MCF 10A (cell line): ENCODE results near the gene VPS45. TPM values are rescaled to one million over a fixed set of nuclear protein-coding genes. Genes with fewer than 3 reads are reported as not detected.
"Not testable (repeated sequence)": the region's sequence is repeated elsewhere in the genome, so short reads cannot be mapped to it uniquely, and the experiment has no call there.

Source experiments
- BruUV-seq: library from RNA; stranded (reverse); fragments of 400-500 nt; replicated peaks from 2 replicates; lab custom pipeline; 2021; lab: Mats Ljungman, UMichigan
- CTCF ChIA-PET: fragments of 300-600 bp; sonication (Branson Sonifier 250); formaldehyde crosslinking; extraction: SDS; loops from one replicate; lab custom pipeline; 2021; ENCODE audit warnings: antibody characterized with exemption, inconsistent platforms; lab: Yijun Ruan, JAX
- POLR2A ChIA-PET: fragments of 300-600, 350-650 bp; sonication (Branson Sonifier 250); formaldehyde crosslinking; extraction: SDS; loops from one replicate; lab custom pipeline; 2020; ENCODE audit warnings: antibody characterized with exemption, inconsistent platforms; lab: Yijun Ruan, JAX
- DNase-seq: peaks from one replicate; pipeline ENCODE4 v3.0.0-alpha.2; 2018; ENCODE audit not compliant: unreplicated experiment
- H3K27ac Mint-ChIP-seq: one replicate; pipeline ENCODE4 v1.8.0; 2022; ENCODE audit warnings: mild to moderate bottlenecking, low read depth, mixed read lengths; ENCODE audit not compliant: unreplicated experiment
- H3K27me3 Mint-ChIP-seq: one replicate; pipeline ENCODE4 v1.8.0; 2022; ENCODE audit warnings: mixed read lengths; ENCODE audit not compliant: insufficient read depth, unreplicated experiment
- H3K36me3 Mint-ChIP-seq: one replicate; pipeline ENCODE4 v1.8.0; 2022; ENCODE audit warnings: mild to moderate bottlenecking, moderate library complexity, mixed read lengths; ENCODE audit not compliant: insufficient read depth, unreplicated experiment
- H3K4me1 Mint-ChIP-seq: one replicate; pipeline ENCODE4 v1.8.0; 2022; ENCODE audit warnings: mixed read lengths; ENCODE audit not compliant: insufficient read depth, unreplicated experiment
- H3K4me3 Mint-ChIP-seq: one replicate; pipeline ENCODE4 v1.8.0; 2022; ENCODE audit warnings: mild to moderate bottlenecking, moderate library complexity, mixed read lengths; ENCODE audit not compliant: unreplicated experiment
- H3K9me3 Mint-ChIP-seq: one replicate; pipeline ENCODE4 v1.8.0; 2022; ENCODE audit warnings: mixed read lengths; ENCODE audit not compliant: unreplicated experiment
- CTCF ChIP-seq: fragments of 200-600 bp; IDR thresholded peaks from one replicate; pipeline ENCODE4 v1.8.0; 2022; ENCODE audit warnings: antibody characterized with exemption, mild to moderate bottlenecking; ENCODE audit not compliant: unreplicated experiment
- intact Hi-C: fragments of 100-400 bp; cut with micrococcal nuclease; formaldehyde crosslinking; loops from 2 replicates; pipeline ENCODE4 v1.14.1; 2022
- total RNA-seq: library from RNA; stranded (reverse); gene quantifications from 2 replicates; pipeline ENCODE4 v1.2.3, GENCODE V29; 2022

Gene VPS45
- total RNA-seq, 1 experiment from 2014 or later, result 35.1 TPM

GRCh38 chr1:150053926-150054325 is 13.7 kb upstream of the VPS45 start:
- intact Hi-C loops, result no loop called here
- POLR2A ChIA-PET, result interaction anchor here (1.1 to 6.3 kb wide), 5 partner anchors 11 to 166 kb away, joined by 3 to 34 read pairs (median 9); partner anchors contain the start of genes OTUD7B and VPS45
- no TSS peak for BruUV-seq
- CTCF ChIA-PET, result interaction anchor here (0.5 to 9.4 kb wide), 7 partner anchors 10 to 304 kb away, joined by 3 to 103 read pairs (median 3); no protein-coding TSS in a partner anchor
- no peaks in the 10 kb centered on the region for H3K36me3 Mint-ChIP-seq
- H3K4me1 Mint-ChIP-seq, result peaks cover 7% of the 10 kb centered on the region
- DNase-seq, result no peak
- no peak overlapping the region for H3K27ac Mint-ChIP-seq
- no peaks in the 10 kb centered on the region for H3K9me3 Mint-ChIP-seq
- H3K27me3 Mint-ChIP-seq, result no peaks in the 10 kb centered on the region
- no peak for TF ChIP-seq CTCF
- no peak overlapping the region for H3K4me3 Mint-ChIP-seq

GRCh38 chr1:150055507-150055906 is 12.1 kb upstream of the VPS45 start:
- intact Hi-C loops, DNase-seq, H3K27ac Mint-ChIP-seq, H3K27me3 Mint-ChIP-seq, H3K4me1 Mint-ChIP-seq, H3K4me3 Mint-ChIP-seq, H3K36me3 Mint-ChIP-seq, H3K9me3 Mint-ChIP-seq, BruUV-seq: not testable (repeated sequence)
- POLR2A ChIA-PET, result interaction anchor here (0.6 to 6.3 kb wide), 2 partner anchors 11 to 22 kb away, joined by 3 to 34 read pairs; partner anchors contain the start of gene VPS45
- CTCF ChIA-PET, result interaction anchor here (0.6 to 9.4 kb wide), 3 partner anchors 95 to 110 kb away, joined by 3 to 103 read pairs (median 3); no protein-coding TSS in a partner anchor

GRCh38 chr1:150056407-150056806 is 11.2 kb upstream of the VPS45 start:
- Mint-ChIP-seq H3K27ac (no peak overlapping the region), H3K27me3 (no peaks in the 10 kb centered on the region), H3K9me3 (no peaks in the 10 kb centered on the region), H3K4me1 (peaks cover 9% of the 10 kb centered on the region), H3K36me3 (no peaks in the 10 kb centered on the region), H3K4me3 (no peak overlapping the region)
- TF ChIP-seq CTCF, result no peak
- CTCF ChIA-PET, result interaction anchor here (9.4 kb wide), 1 partner anchor 96 kb away, joined by 103 read pairs; no protein-coding TSS in a partner anchor
- POLR2A ChIA-PET, result interaction anchor here (0.7 to 6.3 kb wide), 3 partner anchors 10 to 170 kb away, joined by 3 to 34 read pairs (median 21); partner anchors contain the start of gene VPS45
- intact Hi-C loops, result no loop called here
- no TSS peak for BruUV-seq
- no peak for DNase-seq

GRCh38 chr1:150060260-150060659 is 7.3 kb upstream of the VPS45 start:
- ChIA-PET CTCF (interaction anchor here (0.6 to 1.6 kb wide), 3 partner anchors 9 to 169 kb away, joined by 3 to 6 read pairs (median 4); no protein-coding TSS in a partner anchor), POLR2A (interaction anchor here (0.7 to 2.9 kb wide), 4 partner anchors 50 to 173 kb away, joined by 3 to 16 read pairs (median 6); partner anchors contain the start of gene OTUD7B)
- H3K36me3 Mint-ChIP-seq, result no peaks in the 10 kb centered on the region
- intact Hi-C loops, result no loop called here
- TF ChIP-seq CTCF, result no peak
- H3K9me3 Mint-ChIP-seq, result no peaks in the 10 kb centered on the region
- no TSS peak for BruUV-seq
- no peak overlapping the region for H3K4me3 Mint-ChIP-seq
- H3K27me3 Mint-ChIP-seq, result no peaks in the 10 kb centered on the region
- peaks cover 18% of the 10 kb centered on the region for H3K4me1 Mint-ChIP-seq
- no peak overlapping the region for H3K27ac Mint-ChIP-seq
- DNase-seq, result no peak
